ENCODE results near the gene PIF1. TPM values are rescaled to one million over a fixed set of nuclear protein-coding genes. Genes with fewer than 3 reads are reported as not detected.

Gene PIF1
- total RNA-seq, 1 experiment from 2014 or later = 74.4 TPM

GRCh38 chr15:64810497-64811326 is 14.7 kb downstream of the PIF1 start:
- H3K4me3 Mint-ChIP-seq = peak overlapping the region; percentile 60 to 78
- H3K23me2 ChIP-seq (ENCODE audit: insufficient read length, low read depth, low read length, poor library complexity, severe bottlenecking) = peaks cover 13% of the 10 kb centered on the region
- no peak overlapping the region for H2BK20ac ChIP-seq (ENCODE audit: low read depth, low read length, poor library complexity, severe bottlenecking)
- peak; percentile 88 for DNase-seq
- H3T11ph ChIP-seq (ENCODE audit: low read length) = no peak overlapping the region
- H3K4me1 ChIP-seq (ENCODE audit: insufficient read depth, low read length) = peaks cover 14% of the 10 kb centered on the region
- H3K27ac Mint-ChIP-seq = peak overlapping the region; percentile 95 to 100 (median 98)
- H3K36me3 Mint-ChIP-seq (ENCODE audit: insufficient read depth in 1 of 3, low read depth in 3 of 3) = peaks cover 2 to 5% (median 5%) of the 10 kb centered on the region in 3 experiments; a peak in 6 of 7 replicates
- no peak overlapping the region for H3K4ac ChIP-seq (ENCODE audit: low read depth, low read length)
- H3K14ac ChIP-seq (ENCODE audit: insufficient read depth, low read length) = peak overlapping the region; percentile 33; the same call in 1 of the 2 replicates
- WGBS (ENCODE audit: extremely low coverage, insufficient read length, low lambda C conversion rate) = no CpG with 5 or more reads among the region's 6 CpGs
- H2AFZ ChIP-seq (ENCODE audit: low read length) = no peak overlapping the region
- H2AK5ac ChIP-seq (ENCODE audit: insufficient read length, low read length) = no peak overlapping the region
- H3K79me2 ChIP-seq (ENCODE audit: insufficient read depth, low read length) = no peaks in the 10 kb centered on the region
- no peak overlapping the region for H2BK15ac ChIP-seq (ENCODE audit: low read depth, low read length)
- H4K8ac ChIP-seq (replicated peaks; ENCODE audit: insufficient read length, low read depth, low read length) = no peak overlapping the region
- H3K27me3 Mint-ChIP-seq (ENCODE audit: low read depth) = no peaks in the 10 kb centered on the region
- peak overlapping the region; percentile 56 for H3K4me2 ChIP-seq (ENCODE audit: insufficient read depth, insufficient read length, low read length)
- H3K79me1 ChIP-seq (ENCODE audit: insufficient read depth, low read depth, low read length, poor library complexity, severe bottlenecking) = no peaks in the 10 kb centered on the region
- H3K56ac ChIP-seq (ENCODE audit: insufficient read length, low read depth, low read length) = no peak overlapping the region
- no peak for TF ChIP-seq CTCF (conservative IDR thresholded peaks at IDR 0.05)
- H3K9ac ChIP-seq (ENCODE audit: extremely low read depth, insufficient read length, low read length) = peak overlapping the region; percentile 44
- H4K20me1 ChIP-seq (ENCODE audit: control insufficient read depth, insufficient read depth, insufficient read length) = no peaks in the 10 kb centered on the region
- H4K91ac ChIP-seq (ENCODE audit: insufficient read length, low read depth, low read length) = peak overlapping the region; percentile 33
- peak overlapping the region; percentile 85 for H2BK5ac ChIP-seq (ENCODE audit: insufficient read length, low read length)
- H3K9me3 ChIP-seq (ENCODE audit: control insufficient read depth, low read depth, low read length) = no peaks in the 10 kb centered on the region
- H2BK12ac ChIP-seq (ENCODE audit: insufficient read length, low read depth, low read length) = peak overlapping the region; percentile 19
- H3K9me3 Mint-ChIP-seq = no peaks in the 10 kb centered on the region
- H3K27me3 ChIP-seq (ENCODE audit: insufficient read depth, low read length) = no peaks in the 10 kb centered on the region
- peaks cover 73 to 78% of the 10 kb centered on the region in 2 experiments for H3K4me1 Mint-ChIP-seq
- no peak overlapping the region for H2BK120ac ChIP-seq (ENCODE audit: low read depth, low read length, poor library complexity, severe bottlenecking)
- no peak overlapping the region for H3K23ac ChIP-seq (ENCODE audit: insufficient read length, low read depth, low read length)
- peak overlapping the region; percentile 65 for H3K18ac ChIP-seq (ENCODE audit: insufficient read length, low read depth, low read length)
- peak overlapping the region; percentile 59 for H4K5ac ChIP-seq (ENCODE audit: insufficient read length, low read depth, low read length)
- H3K27ac ChIP-seq (ENCODE audit: insufficient read length, low read depth, low read length) = peak overlapping the region; percentile 90

Data from H9 (cell line).